DND-41 (cell line): ENCODE measurements around the gene KIFC3.

Experiments
- EZH2 ChIP-seq: IDR thresholded peaks from 3 replicates; pipeline ENCODE4 v1.6.1; 2012; ENCODE audit warnings: borderline replicate concordance, low read depth, mild to moderate bottlenecking, moderate library complexity, low read length, inconsistent platforms; ENCODE audit not compliant: severe bottlenecking
- TF ChIP-seq, protein P1 (sequence below): IDR thresholded peaks from 2 replicates; pipeline ENCODE4 v1.5.1; 2012; ENCODE audit warnings: borderline replicate concordance, low read length, moderate library complexity, mild to moderate bottlenecking; ENCODE audit not compliant: poor library complexity, severe bottlenecking; ENCODE audit errors: extremely low read depth

DNA sequence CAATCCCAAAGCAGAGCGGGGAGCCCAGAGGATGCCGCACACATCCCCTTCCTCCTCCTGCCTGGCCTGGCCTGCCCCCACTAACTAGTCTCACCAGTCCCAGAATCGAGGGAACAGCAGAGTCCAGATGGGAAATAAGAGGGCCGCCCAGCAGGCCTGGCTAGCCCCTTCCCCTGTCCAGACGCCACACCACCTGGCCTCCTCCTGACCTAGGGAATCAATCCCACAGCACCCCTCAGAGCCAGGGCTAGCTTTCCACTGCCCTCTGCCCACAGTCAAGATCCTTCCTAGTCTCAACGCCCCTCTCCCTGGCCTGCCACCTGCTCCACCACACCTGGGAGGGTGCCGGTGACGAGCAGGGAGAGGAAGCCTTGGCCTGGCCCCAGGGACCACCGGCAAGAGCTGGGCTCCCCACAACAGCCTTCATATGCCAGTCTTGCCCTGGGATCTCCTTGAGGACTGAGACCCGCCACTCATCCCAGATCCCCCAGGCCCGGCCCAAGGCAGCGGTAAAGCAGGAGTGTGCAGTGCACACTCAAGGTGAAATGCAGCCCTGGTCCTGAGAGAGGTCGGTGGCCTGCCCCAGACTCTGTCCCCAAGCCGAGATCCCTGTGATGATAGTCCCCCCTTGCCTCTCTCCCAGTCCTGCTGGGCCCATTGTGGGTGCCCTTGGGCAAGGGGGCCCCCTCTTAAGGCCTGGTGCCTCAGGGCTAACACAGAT, 38.8 kb downstream of the KIFC3 start:
- TF ChIP-seq, protein P1, sequence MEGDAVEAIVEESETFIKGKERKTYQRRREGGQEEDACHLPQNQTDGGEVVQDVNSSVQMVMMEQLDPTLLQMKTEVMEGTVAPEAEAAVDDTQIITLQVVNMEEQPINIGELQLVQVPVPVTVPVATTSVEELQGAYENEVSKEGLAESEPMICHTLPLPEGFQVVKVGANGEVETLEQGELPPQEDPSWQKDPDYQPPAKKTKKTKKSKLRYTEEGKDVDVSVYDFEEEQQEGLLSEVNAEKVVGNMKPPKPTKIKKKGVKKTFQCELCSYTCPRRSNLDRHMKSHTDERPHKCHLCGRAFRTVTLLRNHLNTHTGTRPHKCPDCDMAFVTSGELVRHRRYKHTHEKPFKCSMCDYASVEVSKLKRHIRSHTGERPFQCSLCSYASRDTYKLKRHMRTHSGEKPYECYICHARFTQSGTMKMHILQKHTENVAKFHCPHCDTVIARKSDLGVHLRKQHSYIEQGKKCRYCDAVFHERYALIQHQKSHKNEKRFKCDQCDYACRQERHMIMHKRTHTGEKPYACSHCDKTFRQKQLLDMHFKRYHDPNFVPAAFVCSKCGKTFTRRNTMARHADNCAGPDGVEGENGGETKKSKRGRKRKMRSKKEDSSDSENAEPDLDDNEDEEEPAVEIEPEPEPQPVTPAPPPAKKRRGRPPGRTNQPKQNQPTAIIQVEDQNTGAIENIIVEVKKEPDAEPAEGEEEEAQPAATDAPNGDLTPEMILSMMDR: no peak
- TF ChIP-seq EZH2: no peak
